HG02571 (cell line): ENCODE results near the gene TRIM38.
A peak's percentile ranks its signal among the peaks of the same experiment; 100 is the strongest.
"Not testable (repeated sequence)": the region's sequence is repeated elsewhere in the genome, so short reads cannot be mapped to it uniquely, and the experiment has no call there.

Experiments used
- ATAC-seq: cut with Tn5 transposase; IDR thresholded peaks from one replicate; pipeline ENCODE4 v1.9.1; 2021; ENCODE audit warnings: mild to moderate bottlenecking, moderate library complexity; ENCODE audit not compliant: unreplicated experiment

The TRIM38 gene

GRCh38 chr6:25966711-25967110, 4.1 kb downstream of the TRIM38 start:
- no peak for ATAC-seq

DNA sequence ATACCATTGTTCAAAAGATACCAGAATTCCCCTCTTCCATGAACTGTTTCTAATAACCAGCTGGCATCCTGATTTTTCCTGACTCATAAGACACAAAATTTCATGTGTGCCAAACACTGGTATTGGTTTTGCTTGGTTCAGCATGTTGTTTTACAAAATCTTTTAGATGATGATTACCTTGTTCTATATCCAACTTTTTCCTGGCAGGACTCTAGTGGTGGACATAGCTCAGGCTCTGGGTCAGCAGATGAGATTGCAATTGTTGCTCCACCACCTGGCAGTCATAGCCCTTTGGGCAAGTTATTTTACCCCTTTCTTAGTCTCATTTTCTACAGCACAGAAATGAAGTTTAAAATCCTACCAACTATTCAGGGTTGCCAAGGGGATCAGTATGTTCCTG, 6.2 kb downstream of the TRIM38 start:
- no peak for ATAC-seq

DNA sequence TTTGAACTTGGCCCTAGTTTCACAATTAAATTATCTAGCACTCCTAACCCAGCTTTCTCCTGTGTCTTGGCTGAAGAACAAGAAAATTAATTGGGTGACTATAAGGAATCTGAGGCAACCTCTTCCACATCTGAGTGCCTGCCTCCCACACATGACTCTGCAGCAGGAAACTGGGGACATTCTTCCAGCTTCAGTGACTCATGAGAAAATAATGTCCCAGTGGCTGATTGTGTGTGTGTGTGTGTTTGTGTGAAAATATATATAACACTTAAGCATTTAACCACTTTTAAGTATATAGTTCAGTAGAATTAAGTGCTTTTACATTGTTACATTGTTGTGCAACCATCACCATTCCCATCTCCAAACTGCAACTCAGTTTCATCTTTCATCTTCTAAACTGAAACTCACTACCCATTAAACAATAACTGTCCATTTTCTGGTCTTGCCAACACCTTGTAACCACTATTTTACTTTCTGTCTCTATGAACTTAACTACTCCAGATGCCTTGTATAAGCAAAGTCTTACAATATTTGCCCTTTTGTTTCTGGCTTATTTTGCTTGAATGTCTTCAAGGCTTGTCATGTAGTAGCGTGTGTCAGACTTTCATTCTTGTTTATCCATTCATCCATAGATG, 8.7 kb downstream of the TRIM38 start:
- ATAC-seq = no peak

DNA sequence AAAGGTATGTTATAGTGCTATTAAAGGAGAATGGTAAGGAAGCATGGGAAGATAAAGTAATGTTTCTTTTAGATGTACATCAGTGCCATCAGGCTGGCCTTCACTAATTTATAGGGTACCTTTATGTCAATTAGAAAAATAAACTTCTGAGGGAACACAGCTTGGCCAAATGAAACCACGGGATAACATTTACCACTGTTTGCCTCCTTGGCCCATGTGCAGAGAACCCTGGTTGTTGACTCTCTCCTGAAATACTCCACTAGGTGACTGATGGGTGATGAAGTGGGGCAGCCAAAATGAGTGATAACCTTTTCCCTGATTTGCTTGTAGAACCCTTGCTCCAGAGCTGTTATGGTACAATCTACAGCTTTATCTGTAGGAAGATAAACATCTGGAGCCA, 9.5 kb downstream of the TRIM38 start:
- no peak for ATAC-seq

DNA sequence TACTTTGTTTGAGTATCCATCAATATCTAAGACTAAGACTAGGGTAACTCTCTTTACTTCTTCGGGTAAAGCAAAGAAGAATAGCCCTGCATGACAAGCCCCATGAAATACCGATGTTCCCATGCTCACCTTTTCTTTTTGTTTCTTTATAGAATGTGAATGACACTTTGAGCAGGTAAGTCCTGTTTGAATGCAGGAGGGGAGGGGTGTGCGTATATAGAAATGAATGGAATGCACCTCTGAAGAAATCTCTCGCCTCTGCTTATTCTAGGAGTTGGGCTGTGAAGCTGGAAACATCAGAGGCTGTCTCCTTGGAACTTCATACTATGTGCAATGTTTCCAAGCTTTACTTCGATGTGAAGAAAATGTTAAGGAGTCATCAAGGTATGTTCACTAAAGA, 10.3 kb downstream of the TRIM38 start:
- no peak for ATAC-seq

- no peak for ATAC-seq
Measured at GRCh38 chr6:25973923-25974555, 11.4 kb downstream of the TRIM38 start.

GRCh38 chr6:25975923-25976560, 13.4 kb downstream of the TRIM38 start:
- no peak for ATAC-seq

GRCh38 chr6:25980935-25981334, 18.3 kb downstream of the TRIM38 start:
- ATAC-seq = no peak

DNA sequence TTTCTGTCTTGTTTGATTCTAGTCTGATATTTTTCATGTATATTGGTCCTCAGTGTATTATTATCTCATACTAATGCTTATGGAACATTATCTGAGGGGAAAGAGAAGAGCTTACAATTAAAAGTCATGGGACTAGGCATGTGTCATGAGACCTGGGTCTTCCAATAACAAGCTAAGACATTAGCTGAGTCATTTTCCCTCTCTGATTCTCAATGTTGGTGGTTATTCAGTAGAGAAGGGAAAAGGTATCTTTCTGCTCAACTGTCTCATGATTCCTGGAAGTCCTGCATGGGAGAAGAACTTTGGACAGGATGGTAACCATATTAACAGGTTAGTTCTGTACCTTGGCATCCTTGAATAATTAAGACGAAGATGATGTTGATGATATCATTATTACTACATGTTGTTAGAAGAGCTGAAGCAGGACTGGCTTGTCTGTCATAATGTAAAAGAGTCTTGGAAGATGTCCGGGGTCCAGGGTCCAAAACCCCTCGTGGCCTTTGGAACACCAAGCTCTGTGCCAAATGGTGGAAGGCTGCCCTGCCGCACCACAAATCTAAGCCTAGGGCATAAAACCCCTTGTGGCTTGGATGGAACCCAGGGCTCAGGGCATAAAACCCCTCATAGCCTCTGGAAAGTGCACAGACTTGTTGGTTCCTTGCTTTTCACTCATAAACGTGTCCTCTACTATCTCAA, 19.1 kb downstream of the TRIM38 start:
- no peak for ATAC-seq

GRCh38 chr6:25984265-25984664, 21.7 kb downstream of the TRIM38 start:
- no peak for ATAC-seq

- no peak for ATAC-seq
Measured at GRCh38 chr6:25987845-25988244, 25.2 kb downstream of the TRIM38 start.

DNA sequence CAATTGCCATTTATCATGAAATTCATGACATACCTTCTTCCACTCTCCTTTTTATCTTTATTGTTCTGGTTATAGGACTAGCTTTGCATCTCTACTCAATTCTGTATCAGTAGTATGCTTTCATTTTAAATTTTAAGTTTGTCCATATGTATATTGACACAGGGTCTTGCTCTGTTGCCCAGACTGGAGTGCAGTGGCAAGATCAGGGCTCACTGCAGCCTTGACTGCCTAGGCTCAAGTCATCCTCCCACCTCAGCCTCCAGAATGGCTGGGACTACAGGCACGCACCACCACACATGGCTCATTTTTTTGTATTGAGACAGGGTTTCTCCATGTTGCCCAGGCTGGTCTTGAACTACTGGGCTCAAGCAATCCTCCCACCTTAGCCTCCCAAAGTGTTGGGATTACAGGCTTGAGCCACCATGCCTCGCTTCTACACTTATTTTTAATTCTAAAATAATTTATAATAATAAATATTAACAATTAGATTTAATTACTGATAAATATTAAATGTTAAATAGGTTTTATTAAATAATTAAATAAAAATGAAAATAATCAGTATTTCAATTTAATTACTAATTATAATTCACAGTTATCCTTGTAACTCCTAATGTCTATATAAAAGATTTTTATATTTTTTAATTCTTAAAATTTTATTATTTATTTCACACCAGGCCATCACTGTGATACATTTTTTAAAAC, 27.7 kb downstream of the TRIM38 start:
- ATAC-seq = no peak

DNA sequence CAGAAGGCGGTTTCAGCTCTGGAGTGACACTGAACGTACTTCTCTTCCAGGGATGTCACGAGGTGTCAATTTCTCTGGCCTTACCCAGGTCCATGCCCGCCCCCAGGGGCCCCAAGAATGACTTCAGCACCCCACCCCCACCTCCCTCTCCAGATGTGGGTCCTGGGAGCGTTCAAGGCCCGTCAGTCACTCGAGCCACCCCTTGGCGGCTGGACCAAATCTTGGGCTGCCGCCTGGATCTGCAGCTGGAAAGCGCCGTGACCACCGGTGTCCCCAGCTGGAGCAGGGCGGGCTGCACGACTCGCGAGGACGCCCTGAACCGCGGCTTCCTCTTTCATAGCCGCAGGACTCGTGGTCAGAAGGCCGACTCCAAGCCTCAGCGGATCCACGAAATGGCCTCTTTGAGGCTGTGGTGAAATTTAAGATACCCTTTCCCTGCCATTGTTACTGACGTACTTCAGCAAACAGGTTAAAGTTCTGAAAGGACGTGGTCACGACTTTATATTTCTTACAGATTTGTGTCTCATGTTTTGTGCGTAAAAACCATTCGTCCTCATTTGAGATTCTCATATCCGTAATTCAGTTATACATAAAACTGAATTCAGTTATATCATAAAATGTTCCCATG, 29.3 kb downstream of the TRIM38 start:
- peak; percentile 49 for ATAC-seq

- peak; percentile 89 for ATAC-seq
Measured at GRCh38 chr6:25992413-25993340, 30.1 kb downstream of the TRIM38 start.

GRCh38 chr6:25993341-25993684, 30.7 kb downstream of the TRIM38 start:
- ATAC-seq = not testable (repeated sequence)

GRCh38 chr6:25995507-25995906, 32.9 kb downstream of the TRIM38 start:
- no peak for ATAC-seq

DNA sequence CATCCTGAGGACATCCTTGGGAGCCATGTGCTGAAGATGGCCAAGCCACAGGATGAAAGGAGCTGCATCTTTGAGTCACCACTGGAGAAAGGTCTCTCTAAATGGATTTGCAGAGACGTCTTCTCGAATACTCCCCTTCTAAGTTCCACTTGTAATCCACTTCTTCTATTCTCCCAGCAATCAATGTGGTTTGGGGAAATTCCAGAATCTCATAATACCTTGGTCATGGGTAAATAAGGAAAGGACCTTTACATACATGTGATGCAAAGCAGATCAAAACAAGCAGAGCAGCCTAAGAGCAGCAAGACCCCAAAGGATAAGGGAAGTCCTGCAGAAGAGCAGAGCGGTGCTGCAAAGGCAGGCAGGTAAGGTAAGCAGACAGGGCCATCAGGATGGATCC, 35.3 kb downstream of the TRIM38 start:
- no peak for ATAC-seq

DNA sequence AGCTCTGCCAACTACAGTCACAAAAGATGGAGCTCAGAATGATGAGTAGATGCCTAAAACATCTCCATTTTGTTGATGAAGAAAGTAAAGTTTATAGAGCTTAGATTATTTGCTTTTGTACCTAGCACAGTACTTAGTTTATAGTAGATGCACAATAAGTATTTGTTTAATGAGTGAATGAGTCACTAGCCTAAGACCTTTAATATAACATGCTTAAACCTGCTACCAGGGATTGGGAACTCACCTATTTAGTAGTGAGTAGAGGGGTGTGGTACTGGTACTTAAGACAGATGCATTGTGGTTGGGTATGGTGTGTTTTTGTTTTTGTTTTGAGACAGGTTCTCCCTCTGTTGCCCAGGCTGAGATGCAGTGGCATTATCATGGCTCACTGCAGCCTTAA, 35.8 kb downstream of the TRIM38 start:
- no peak for ATAC-seq

DNA sequence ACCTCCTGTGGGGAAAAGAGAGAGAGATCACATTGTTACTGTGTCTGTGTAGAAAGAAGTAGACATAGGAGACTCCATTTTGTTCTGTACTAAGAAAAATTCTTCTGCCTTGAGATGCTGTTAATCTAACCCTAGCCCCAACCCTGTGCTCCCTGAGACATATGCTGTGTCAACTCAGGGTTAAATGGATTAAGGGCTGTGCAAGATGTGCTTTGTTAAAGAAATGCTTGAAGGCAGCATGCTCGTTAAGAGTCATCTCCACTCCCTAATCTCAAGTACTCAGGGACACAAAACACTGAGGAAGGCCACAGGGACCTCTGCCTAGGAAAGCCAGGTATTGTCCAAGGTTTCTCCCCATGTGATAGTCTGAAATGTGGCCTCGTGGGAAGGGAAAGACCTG, 36.6 kb downstream of the TRIM38 start:
- not testable (repeated sequence) for ATAC-seq
